GM19397 (cell line): ENCODE results near the gene BPHL.
"Not testable (repeated sequence)": the region's sequence is repeated elsewhere in the genome, so short reads cannot be mapped to it uniquely, and the experiment has no call there.

Source experiments
- ATAC-seq: cut with Tn5 transposase; IDR thresholded peaks from one replicate; pipeline ENCODE4 v1.9.1; 2021; ENCODE audit warnings: mild to moderate bottlenecking, moderate library complexity; ENCODE audit not compliant: unreplicated experiment

The BPHL gene

GRCh38 chr6:3120765-3121089, 2.2 kb downstream of the BPHL start:
- no peak for ATAC-seq

GRCh38 chr6:3122823-3123182, 4.3 kb downstream of the BPHL start:
- ATAC-seq: no peak

GRCh38 chr6:3124667-3125066, 6.2 kb downstream of the BPHL start:
- ATAC-seq: no peak

- no peak for ATAC-seq
Observed at GRCh38 chr6:3125815-3126214, 7.3 kb downstream of the BPHL start.

- no peak for ATAC-seq
Observed at GRCh38 chr6:3128356-3129108, 10.0 kb downstream of the BPHL start.

- no peak for ATAC-seq
Observed at GRCh38 chr6:3131695-3132094, 13.2 kb downstream of the BPHL start.

- no peak for ATAC-seq
Observed at GRCh38 chr6:3133515-3133914, 15.0 kb downstream of the BPHL start.

GRCh38 chr6:3135668-3136291, 17.3 kb downstream of the BPHL start:
- no peak for ATAC-seq

GRCh38 chr6:3136292-3137011, 17.9 kb downstream of the BPHL start:
- no peak for ATAC-seq

GRCh38 chr6:3137057-3137777, 18.7 kb downstream of the BPHL start:
- no peak for ATAC-seq

- ATAC-seq: not testable (repeated sequence)
Observed at GRCh38 chr6:3137873-3138272, 19.4 kb downstream of the BPHL start.

GRCh38 chr6:3138341-3138740, 19.8 kb downstream of the BPHL start:
- ATAC-seq: no peak

- no peak for ATAC-seq
Observed at GRCh38 chr6:3139090-3139903, 20.8 kb downstream of the BPHL start.

GRCh38 chr6:3140201-3140600, 21.7 kb downstream of the BPHL start:
- no peak for ATAC-seq

- ATAC-seq: no peak
Observed at GRCh38 chr6:3142536-3142935, 24.0 kb downstream of the BPHL start.

- no peak for ATAC-seq
Observed at GRCh38 chr6:3143158-3143557, 24.6 kb downstream of the BPHL start.

- ATAC-seq: no peak
Observed at GRCh38 chr6:3144571-3144970, 26.1 kb downstream of the BPHL start.

GRCh38 chr6:3147914-3148757, 29.6 kb downstream of the BPHL start:
- ATAC-seq: no peak

GRCh38 chr6:3151691-3152090, 33.2 kb downstream of the BPHL start:
- ATAC-seq: no peak

- no peak for ATAC-seq
Observed at GRCh38 chr6:3152689-3153088, 34.2 kb downstream of the BPHL start.
